HG03442 (cell line): ENCODE data around the gene TLK2.
"Not testable (repeated sequence)": the region's sequence is repeated elsewhere in the genome, so short reads cannot be mapped to it uniquely, and the experiment has no call there.

Source experiments
- ATAC-seq: cut with Tn5 transposase; IDR thresholded peaks from one replicate; pipeline ENCODE4 v1.9.1; 2021; ENCODE audit warnings: mild to moderate bottlenecking, moderate library complexity; ENCODE audit not compliant: unreplicated experiment

Gene TLK2

GRCh38 chr17:62478424-62478879 is at the start of gene TLK2:
TSS of gene TLK2 (plus strand) at chr17:62478825. CDS start at chr17:62481126, 2,301 bp downstream.
- ATAC-seq = peak; percentile 69

- ATAC-seq = not testable (repeated sequence)
Observed at GRCh38 chr17:62435251-62435650, 43.4 kb upstream of the TLK2 start.

- ATAC-seq = not testable (repeated sequence)
Observed at GRCh38 chr17:62441181-62441580, 37.4 kb upstream of the TLK2 start.

GRCh38 chr17:62444063-62444462 is 34.6 kb upstream of the TLK2 start:
- ATAC-seq = no peak

- not testable (repeated sequence) for ATAC-seq
Observed at GRCh38 chr17:62445791-62446190, 32.8 kb upstream of the TLK2 start.

GRCh38 chr17:62452195-62452594 is 26.4 kb upstream of the TLK2 start:
- ATAC-seq = not testable (repeated sequence)

GRCh38 chr17:62453041-62453440 is 25.6 kb upstream of the TLK2 start:
- ATAC-seq = not testable (repeated sequence)

GRCh38 chr17:62453656-62454055 is 25.0 kb upstream of the TLK2 start:
- peak; percentile 11 for ATAC-seq

GRCh38 chr17:62454111-62454510 is 24.5 kb upstream of the TLK2 start:
- ATAC-seq = peak; percentile 62

- no peak for ATAC-seq
Observed at GRCh38 chr17:62456016-62456415, 22.6 kb upstream of the TLK2 start.

- ATAC-seq = not testable (repeated sequence)
Observed at GRCh38 chr17:62458483-62458882, 20.1 kb upstream of the TLK2 start.

GRCh38 chr17:62464422-62464821 is 14.2 kb upstream of the TLK2 start:
- ATAC-seq = not testable (repeated sequence)

GRCh38 chr17:62465271-62465670 is 13.4 kb upstream of the TLK2 start:
- not testable (repeated sequence) for ATAC-seq

- ATAC-seq = not testable (repeated sequence)
Observed at GRCh38 chr17:62470666-62471379, 7.8 kb upstream of the TLK2 start.

- not testable (repeated sequence) for ATAC-seq
Observed at GRCh38 chr17:62471380-62471880, 7.2 kb upstream of the TLK2 start.

- ATAC-seq = not testable (repeated sequence)
Observed at GRCh38 chr17:62473030-62473982, 5.3 kb upstream of the TLK2 start.

GRCh38 chr17:62477111-62477510 is 1.5 kb upstream of the TLK2 start:
- not testable (repeated sequence) for ATAC-seq

GRCh38 chr17:62477718-62478408 is 762 bp upstream of the TLK2 start:
- ATAC-seq = peak; percentile 24

- peak; percentile 30 for ATAC-seq
Observed at GRCh38 chr17:62478880-62479638, 434 bp downstream of the TLK2 start.
